Choroid plexus epithelial cell (primary cell): ENCODE data around the gene NOL4L.
A peak's percentile ranks its signal among the peaks of the same experiment; 100 is the strongest.

Experiments used
- DNase-seq: peaks from one replicate; pipeline ENCODE4 v3.0.0-alpha.2; 2010; ENCODE audit warnings: low read depth
- H3K4me3 ChIP-seq: 2 replicates; pipeline ENCODE4 v1.5.1; 2011; ENCODE audit warnings: low read depth, mild to moderate bottlenecking, control low read depth, low read length, moderate library complexity
- TF ChIP-seq, protein P1 (sequence below): conservative IDR thresholded peaks from 2 replicates; pipeline ENCODE4 v1.5.1; 2011; ENCODE audit warnings: low read depth, mild to moderate bottlenecking, control low read depth, inconsistent platforms, low read length, moderate library complexity

The NOL4L gene

DNA sequence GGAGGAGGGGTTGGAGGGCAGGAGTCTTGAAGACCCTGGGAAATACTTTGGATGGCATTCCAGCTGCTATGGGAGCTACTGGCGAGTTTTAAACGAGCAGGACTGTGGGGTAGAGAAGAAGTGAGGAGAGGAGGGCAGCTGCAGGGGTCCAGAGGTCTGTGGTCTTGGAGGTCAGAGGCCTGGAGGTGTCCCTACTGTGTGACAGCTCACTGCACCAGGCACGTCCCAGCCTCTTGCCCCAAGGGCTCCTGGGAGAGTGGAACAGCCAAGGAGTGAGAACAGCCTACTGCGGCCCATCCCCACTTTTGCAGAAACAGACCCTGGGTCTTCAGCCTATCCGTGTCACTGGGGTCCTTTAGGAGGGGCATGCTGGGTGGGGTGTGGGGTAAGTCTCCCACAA lies 2.9 kb upstream of the NOL4L start:
- no peak for DNase-seq
- TF ChIP-seq, protein P1, sequence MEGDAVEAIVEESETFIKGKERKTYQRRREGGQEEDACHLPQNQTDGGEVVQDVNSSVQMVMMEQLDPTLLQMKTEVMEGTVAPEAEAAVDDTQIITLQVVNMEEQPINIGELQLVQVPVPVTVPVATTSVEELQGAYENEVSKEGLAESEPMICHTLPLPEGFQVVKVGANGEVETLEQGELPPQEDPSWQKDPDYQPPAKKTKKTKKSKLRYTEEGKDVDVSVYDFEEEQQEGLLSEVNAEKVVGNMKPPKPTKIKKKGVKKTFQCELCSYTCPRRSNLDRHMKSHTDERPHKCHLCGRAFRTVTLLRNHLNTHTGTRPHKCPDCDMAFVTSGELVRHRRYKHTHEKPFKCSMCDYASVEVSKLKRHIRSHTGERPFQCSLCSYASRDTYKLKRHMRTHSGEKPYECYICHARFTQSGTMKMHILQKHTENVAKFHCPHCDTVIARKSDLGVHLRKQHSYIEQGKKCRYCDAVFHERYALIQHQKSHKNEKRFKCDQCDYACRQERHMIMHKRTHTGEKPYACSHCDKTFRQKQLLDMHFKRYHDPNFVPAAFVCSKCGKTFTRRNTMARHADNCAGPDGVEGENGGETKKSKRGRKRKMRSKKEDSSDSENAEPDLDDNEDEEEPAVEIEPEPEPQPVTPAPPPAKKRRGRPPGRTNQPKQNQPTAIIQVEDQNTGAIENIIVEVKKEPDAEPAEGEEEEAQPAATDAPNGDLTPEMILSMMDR, result no peak

DNA sequence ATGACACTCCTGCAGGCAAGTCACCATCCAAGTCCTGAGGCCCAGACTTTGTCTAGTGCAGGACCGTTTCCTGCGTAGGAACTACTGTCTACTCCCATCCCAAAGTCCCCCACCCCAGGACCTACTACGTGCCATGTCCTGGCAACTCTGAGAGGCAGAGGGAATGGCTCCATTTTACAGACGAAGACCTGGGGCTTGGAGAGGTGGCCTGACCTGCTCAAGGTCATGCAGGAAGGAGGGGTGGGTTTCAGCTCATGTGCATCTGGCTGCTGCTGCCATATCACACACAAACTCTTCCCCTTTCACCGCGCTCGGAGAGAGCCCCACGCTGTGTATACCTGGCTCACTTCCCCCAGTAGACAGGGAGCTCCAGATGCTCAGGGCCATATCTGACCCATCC lies 1.2 kb upstream of the NOL4L start:
- TF ChIP-seq, protein P1, result no peak
- no peak for DNase-seq
- no peak overlapping the region for H3K4me3 ChIP-seq

More for the DNA sequence above, 2.9 kb upstream of the NOL4L start:
- no peak overlapping the region for H3K4me3 ChIP-seq

- no peak for DNase-seq
- H3K4me3 ChIP-seq, result peak overlapping the region; percentile 82
- TF ChIP-seq, protein P1, result no peak
These were observed 524 bp upstream of the NOL4L start for GRCh38 chr20:32585586-32586127.

- TF ChIP-seq, protein P1, result no peak
- H3K4me3 ChIP-seq, result peak overlapping the region; percentile 82
- no peak for DNase-seq
These were observed 1.5 kb downstream of the NOL4L start for GRCh38 chr20:32583581-32584070.

DNA sequence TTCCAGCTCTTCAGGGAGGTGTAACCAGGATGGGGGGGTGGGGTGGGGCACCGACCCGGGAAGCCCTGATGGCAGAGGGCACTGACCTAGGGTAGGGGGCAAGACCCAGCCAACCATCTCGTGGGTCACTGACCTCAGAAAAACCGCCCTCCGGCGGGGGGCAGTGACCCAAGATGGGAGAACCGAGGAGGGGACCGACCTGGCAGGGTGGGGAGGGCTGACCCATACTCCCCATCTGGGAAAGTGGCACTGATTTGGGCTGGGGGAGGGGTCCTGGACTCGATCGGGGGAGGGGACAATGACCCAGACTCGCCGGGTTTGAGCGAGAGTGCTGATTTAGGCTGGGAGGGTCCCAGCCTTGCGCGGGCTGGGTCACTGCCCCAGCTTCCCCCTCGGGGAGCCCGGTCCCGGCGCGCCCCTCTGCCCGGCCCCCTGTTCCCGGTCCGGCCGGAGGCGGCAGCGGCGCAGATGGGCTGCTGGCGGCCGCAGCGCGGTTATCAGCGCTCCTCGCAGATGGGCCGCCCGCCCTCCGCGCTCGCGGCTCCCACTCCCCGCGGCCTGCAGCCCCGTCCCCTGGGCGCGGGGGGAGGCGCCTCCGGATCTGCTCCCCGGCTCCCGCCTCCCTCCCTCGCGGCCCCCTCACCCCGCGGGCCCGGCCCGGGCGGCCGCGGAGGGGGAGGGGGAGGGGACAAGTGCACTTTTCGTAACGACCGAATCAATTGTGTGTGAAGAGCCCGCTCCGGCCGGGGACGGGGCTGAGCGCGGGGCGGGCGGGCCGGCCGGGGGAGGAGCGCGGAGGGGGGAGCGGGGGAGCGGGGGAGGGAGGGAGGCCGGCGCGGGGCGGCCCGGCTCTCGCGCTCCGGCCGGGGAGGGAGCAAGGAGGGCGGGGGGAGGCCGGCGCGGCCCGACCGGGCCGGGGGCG lies 2.2 kb downstream of the NOL4L start:
- no peak for DNase-seq
- TF ChIP-seq, protein P1, result no peak
- H3K4me3 ChIP-seq, result peak overlapping the region; percentile 82

- TF ChIP-seq, protein P1, result no peak
- peak overlapping the region; percentile 82 for H3K4me3 ChIP-seq
- DNase-seq, result no peak
These were observed 3.1 kb downstream of the NOL4L start for GRCh38 chr20:32581839-32582658.
